ENCODE data around the gene YLPM1. TPM values are rescaled to one million over a fixed set of nuclear protein-coding genes. Genes with fewer than 3 reads are reported as not detected.
A peak's percentile ranks its signal among the peaks of the same experiment; 100 is the strongest.

Gene YLPM1
- total and polyA plus RNA-seq, 10 of the 15 experiments (the other 5 are each of a cell fraction or from before 2014, with no cell fraction given) = 11.1 to 48.2 (median 18.0) TPM

- TF ChIP-seq HDGF (IDR thresholded peaks at IDR 0.05) (no peak), MLLT1 (IDR thresholded peaks at IDR 0.05) (peak; percentile 56; the same call in 1 of the 2 replicates), RUNX3 (IDR thresholded peaks at IDR 0.05; ENCODE audit: low read length) (peak; percentile 87), CHD2 (IDR thresholded peaks at IDR 0.05; ENCODE audit: borderline replicate concordance, low read depth, low read length) (no peak), ESRRA (IDR thresholded peaks at IDR 0.05; ENCODE audit: low read length) (no peak), ZBTB4 (CRISPR knock-in tag; IDR thresholded peaks at IDR 0.05) (no peak), SIX5 (IDR thresholded peaks at IDR 0.05; ENCODE audit: low read depth, low read length, severe bottlenecking) (no peak), ZNF24 (IDR thresholded peaks at IDR 0.05) (no peak), KDM1A (IDR thresholded peaks at IDR 0.05; ENCODE audit: borderline replicate concordance) (no peak), BRCA1 (IDR thresholded peaks at IDR 0.05; ENCODE audit: low read depth, low read length) (no peak), IRF3 (IDR thresholded peaks at IDR 0.05) (no peak), NR2F1 (conservative IDR thresholded peaks at IDR 0.05) (0 out of 2 replicates have a peak, but pooled peaks have one; percentile 49), EZH2 (IDR thresholded peaks at IDR 0.05; ENCODE audit: borderline replicate concordance, control insufficient read depth, low read depth, low read length) (no peak), PAX5 (IDR thresholded peaks at IDR 0.05; ENCODE audit: borderline replicate concordance, low read depth, low read length) (peak; percentile 57; the same call in 1 of the 2 replicates), SMC3 (IDR thresholded peaks at IDR 0.05; ENCODE audit: borderline replicate concordance, low read length) (no peak), SMAD5 (IDR thresholded peaks at IDR 0.05; ENCODE audit: low read depth) (no peak), ZNF274 (IDR thresholded peaks at IDR 0.05; ENCODE audit: insufficient read depth, insufficient read length) (no peak), ETV6 (conservative IDR thresholded peaks at IDR 0.05 in 1 of 2, IDR thresholded peaks at IDR 0.05 in 1 of 2; ENCODE audit: borderline replicate concordance in 1 of 2, low read depth in 1 of 2) (peak in 1 of 2 experiments; percentile 87; a peak in 2 of 4 replicates), IRF4 (IDR thresholded peaks at IDR 0.05; ENCODE audit: low read depth, low read length) (no peak; the same call in 1 of the 2 replicates), MTA2 (IDR thresholded peaks at IDR 0.05; ENCODE audit: low read depth) (peak; percentile 61; the same call in 1 of the 2 replicates), TBL1XR1 (IDR thresholded peaks at IDR 0.05; ENCODE audit: low read depth, low read length) (no peak), NRF1 (conservative IDR thresholded peaks at IDR 0.05; ENCODE audit: low read depth, low read length) (no peak), MEF2B (IDR thresholded peaks at IDR 0.05; ENCODE audit: partially characterized antibody, poor library complexity, severe bottlenecking) (peak; percentile 26), SUPT20H (IDR thresholded peaks at IDR 0.05; ENCODE audit: borderline replicate concordance, control insufficient read depth, low read depth, low read length) (no peak), SMARCA5 (IDR thresholded peaks at IDR 0.05) (peak; percentile 54; the same call in 1 of the 2 replicates), DPF2 (IDR thresholded peaks at IDR 0.05) (peak; percentile 89)
Observed at GRCh38 chr14:74841230-74842207, 78.4 kb downstream of the YLPM1 start (continued).
